GM21529 (cell line): Measurements from ENCODE around the gene NPB.

ENCODE experiments used
- ATAC-seq: cut with Tn5 transposase; IDR thresholded peaks from one replicate; pipeline ENCODE4 v1.9.1; 2021; ENCODE audit not compliant: unreplicated experiment

The NPB gene

GRCh38 chr17:81924557-81925532 is 22.8 kb downstream of the NPB start:
- no peak for ATAC-seq

GRCh38 chr17:81925860-81926450 is 23.9 kb downstream of the NPB start:
- ATAC-seq = no peak

DNA sequence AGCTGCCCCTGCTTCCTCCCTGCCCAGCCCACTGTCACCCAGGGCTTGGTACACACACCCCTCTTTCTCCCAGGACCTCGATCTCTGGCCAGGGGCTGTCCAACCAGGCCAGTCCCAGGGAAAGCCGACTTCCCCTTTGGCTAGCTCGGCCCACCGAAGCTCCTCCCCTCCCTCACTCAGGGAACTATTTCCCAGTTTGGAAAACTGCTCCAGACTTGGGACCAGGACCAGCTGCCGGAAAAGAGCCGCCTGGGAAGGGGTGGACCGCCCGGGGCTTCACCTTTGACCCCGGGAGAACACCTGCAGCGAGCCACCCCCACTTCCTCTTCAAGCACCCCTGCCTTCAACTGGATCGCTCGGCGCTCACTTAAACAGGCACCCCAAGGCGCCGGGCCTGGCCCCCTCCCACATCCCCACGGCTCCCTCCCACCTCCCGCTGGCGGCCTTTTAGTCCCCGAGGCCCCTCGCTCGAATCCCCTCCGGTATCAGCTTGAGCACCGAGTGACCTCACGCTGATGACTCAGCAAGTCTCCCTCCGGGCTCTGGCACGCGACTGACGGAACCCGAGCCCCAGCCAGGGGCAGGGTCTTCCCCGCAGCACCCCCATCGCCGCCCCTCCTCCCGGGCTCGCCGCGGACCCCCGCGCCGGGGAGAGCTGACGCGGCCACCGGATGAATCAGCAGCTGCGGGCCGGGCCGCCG is 24.6 kb downstream of the NPB start:
- ATAC-seq = peak; percentile 20

GRCh38 chr17:81927152-81927652 is 25.2 kb downstream of the NPB start:
- ATAC-seq = peak; percentile 10

- ATAC-seq = peak; percentile 54
Measured at GRCh38 chr17:81927653-81928543, 25.9 kb downstream of the NPB start, which contains the start of gene MAFG. Gene MAFG, minus strand, starts transcription at chr17:81927735. Its CDS starts 4,550 bp downstream, at chr17:81923185.

GRCh38 chr17:81928544-81929252 is 26.7 kb downstream of the NPB start:
- no peak for ATAC-seq

- ATAC-seq = no peak
Measured at GRCh38 chr17:81929253-81930141, 27.5 kb downstream of the NPB start.

DNA sequence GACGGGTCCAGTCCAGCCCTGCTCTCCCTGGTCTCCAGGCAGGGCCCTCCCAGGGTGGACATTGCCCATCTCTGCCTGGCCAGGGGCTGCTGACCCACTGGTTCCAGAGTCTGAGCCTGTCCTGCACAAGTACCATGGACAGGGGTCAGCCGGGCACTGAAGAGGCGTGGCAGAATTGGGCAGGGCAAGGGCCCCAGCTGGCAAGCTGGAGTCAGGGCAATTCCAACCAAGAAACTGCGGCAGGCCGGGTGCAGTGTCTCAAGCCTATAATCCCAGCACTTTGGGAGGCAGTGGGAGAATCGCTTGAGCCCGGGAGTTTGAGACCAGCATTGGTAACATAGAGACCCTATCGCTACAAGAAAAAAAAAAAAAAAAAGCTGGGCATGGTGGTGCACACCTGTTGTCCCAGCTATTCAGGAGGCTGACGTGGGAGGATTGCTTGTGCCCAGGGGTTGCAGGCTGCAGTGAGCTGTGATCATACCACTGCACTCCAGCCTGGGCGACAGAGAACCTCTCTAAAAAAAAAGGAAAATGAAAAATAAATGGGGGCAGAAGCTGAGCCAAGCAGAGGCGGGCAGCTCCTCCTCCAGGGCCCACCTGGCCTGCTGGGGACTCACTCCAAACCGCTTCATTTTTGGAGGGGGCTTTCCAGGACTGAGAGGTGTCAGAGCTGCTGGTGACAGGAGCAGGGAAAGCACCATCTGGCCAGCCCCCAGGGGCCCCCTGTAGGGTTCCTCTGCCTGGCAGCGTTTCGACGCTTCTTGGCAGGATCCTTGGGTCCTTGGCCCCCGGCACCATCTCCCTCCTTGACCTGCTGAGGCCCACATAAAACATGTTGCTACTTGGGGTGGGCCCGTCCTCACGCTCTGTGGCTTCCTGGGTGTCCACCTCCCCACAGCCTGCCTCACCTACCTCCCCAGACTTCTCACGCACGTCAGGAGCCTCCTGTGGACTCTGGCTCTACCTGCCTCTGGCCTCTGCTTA is 28.4 kb downstream of the NPB start:
- ATAC-seq = no peak

DNA sequence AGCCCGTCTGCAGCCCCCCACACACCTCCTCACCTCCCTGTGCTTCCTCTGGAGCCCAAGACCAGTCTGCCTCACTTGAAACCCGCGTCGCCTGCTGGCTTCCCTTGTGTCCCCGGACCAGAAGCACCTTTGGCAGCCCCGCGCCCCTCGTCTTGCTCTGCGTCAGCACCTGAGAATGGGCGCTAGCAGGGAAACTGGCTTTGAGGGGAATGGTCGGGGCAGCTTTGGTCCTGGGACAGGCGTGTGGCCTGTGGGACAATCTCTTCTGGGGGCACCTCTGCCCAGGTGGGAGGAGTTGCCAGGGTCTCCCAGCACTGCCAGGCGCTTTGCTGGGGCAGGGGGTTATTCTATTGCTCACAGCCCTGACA is 29.1 kb downstream of the NPB start:
- ATAC-seq = no peak

DNA sequence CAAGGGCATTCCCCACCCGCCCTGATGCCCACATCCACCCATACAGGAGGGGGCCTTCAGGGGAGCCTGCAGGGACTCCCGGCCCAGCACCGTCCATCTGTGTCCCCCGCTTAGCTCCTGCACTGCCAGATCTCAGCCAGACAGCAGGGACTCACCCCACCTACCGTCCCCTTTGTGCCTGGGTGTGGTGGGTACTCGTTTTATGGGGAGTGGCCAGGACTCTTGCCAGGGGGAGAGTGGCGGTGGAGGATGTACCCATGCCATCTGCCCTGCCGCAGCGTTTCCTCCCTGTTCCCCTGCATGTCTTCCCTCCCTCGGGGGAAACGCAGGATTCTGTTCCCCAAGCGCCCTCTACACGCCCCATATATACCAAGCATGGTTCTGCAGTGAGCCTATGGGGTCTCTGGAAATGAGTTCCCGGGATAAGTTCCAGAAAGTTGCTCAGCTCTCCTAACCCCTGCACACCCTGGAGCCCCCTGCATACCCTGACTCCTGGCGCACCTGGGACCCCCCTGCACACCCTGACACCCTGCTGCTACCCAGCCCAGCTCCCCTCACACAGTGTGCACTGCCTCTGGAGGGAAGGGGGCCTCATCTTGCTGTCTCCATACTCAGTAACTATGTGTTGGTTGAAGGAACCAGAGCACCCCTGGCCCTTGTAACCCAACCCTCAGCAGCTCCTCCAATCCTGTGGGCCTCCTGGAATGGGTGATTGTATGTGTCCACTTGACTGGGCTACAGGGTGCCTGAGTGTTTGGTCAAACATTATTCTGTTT is 29.7 kb downstream of the NPB start:
- no peak for ATAC-seq

DNA sequence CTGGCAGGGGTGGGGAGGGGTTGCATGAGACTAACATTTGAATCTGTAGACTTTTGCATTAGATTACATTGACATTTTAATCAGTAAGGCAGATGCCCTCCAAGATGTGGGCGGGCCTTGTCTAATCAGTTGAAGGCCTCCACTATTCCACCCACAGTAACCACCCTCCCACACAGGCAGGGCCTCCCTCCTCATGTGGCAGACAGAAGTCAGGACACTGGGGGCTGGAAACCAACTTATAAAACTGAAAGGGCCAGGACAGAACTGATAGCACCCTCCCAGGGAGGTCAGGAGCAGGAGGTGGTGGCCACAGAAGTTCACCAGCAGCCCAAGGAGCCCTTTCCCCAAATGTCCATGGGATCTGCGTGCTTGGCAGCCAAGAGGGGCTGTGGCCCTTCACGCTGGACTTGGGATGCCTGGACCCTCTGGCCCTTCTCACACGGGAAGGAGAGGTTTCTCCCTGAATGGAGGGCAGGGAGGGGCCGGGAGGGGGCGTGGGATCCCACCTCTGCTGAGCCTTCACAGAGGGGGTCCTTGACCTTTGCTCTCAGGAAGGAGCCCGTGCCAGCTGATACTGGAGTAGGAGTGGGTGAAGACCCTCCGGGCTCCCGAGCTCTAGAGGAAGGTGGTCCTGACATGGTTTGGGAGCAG is 30.4 kb downstream of the NPB start:
- no peak for ATAC-seq

- no peak for ATAC-seq
Measured at GRCh38 chr17:81933178-81933699, 31.2 kb downstream of the NPB start.

GRCh38 chr17:81934098-81934757 is 32.2 kb downstream of the NPB start:
- no peak for ATAC-seq

GRCh38 chr17:81934850-81935708 is 33.0 kb downstream of the NPB start:
- ATAC-seq = no peak

- no peak for ATAC-seq
Measured at GRCh38 chr17:81935709-81936084, 33.7 kb downstream of the NPB start.
